Neural cell (in vitro differentiated cells): Measurements from ENCODE around the gene LLGL2.

ENCODE experiments used
- CTCF ChIP-seq: fragments of 450-650 bp; IDR thresholded peaks from 2 replicates; pipeline ENCODE4 v1.5.1; 2014; ENCODE audit warnings: antibody characterized with exemption, mild to moderate bottlenecking, moderate library complexity; ENCODE audit not compliant: poor library complexity, severe bottlenecking
- SMC3 ChIP-seq: fragments of 450-650 bp; conservative IDR thresholded peaks from 2 replicates; pipeline ENCODE4 v1.6.1; 2014; ENCODE audit warnings: antibody characterized with exemption, mild to moderate bottlenecking, moderate library complexity; ENCODE audit not compliant: poor library complexity

GRCh38 chr17:75526555-75527270 lies 1.2 kb downstream of the LLGL2 start:
- no peak for TF ChIP-seq CTCF
- TF ChIP-seq SMC3: no peak
